ENCODE results near the gene SAMM50.

SAMM50 gene

DNA sequence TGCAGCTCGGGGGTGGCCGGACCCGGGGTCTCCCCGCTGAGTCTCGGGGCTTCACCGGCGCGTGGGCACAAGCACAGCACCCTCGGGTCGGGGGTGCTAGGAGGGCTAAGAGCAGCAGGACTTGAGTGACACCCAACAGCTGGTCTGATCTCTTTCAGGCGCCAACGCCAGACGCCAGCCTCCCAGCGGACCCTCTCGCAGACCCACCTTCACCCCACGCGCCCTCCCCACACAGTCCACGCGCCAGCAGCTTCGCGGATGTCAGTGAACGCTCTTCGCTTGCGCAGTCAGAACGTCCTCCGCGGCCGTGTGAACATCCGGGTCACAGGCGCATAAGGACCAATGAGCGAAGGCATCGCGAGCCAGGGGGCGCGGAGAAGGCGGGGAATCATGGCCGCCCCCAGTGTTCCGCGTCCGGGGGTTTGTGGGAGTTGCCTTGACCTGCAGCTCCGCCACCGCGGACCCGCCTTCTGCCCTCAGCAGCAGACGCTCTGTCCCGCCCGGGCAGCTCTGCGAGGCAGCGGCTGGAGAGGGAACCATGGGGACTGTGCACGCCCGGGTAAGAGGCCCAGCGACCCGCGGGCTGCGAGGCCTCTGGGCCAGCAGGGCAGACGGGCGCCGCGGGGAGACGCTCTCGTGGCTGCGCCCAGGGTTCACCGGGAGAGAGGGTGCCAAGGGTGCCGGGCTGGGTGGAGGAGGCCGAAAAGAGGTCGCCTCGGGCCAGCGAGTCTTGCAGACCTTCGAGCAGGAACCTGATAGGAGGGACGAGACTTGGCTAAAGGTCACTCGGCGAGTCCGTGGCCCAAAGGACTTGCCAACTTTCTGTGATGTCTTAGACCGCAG is at the start of gene SAMM50:
TSS of gene SAMM50 (plus strand) at position 403 of the 843 bp plus-strand sequence. CDS start at position 539, 136 bp downstream.
- DNase-seq: peak; percentile 65 to 81

DNA sequence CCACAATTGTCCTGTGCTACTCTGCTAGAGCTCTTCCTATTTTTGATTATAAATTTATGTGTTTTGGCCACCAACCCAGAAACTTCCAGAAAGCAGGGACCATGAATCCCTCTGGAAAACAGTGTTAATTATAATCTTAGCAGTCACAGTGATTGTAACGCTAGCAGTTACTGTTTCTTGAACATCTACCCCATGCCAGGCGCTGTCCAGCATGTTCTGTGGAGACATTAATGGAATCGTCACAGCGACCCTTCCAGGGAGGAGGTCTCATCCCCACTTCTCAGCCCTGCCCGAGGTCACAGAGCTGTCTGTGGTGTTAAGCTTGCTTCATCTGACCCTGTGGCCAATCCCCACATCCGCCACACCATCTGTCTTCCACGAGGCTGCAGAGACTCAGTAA is 49.6 kb upstream of the SAMM50 start:
- DNase-seq: no peak

GRCh38 chr22:43909708-43910107 is 45.5 kb upstream of the SAMM50 start:
- no peak for DNase-seq

- DNase-seq: no peak
Observed at GRCh38 chr22:43910178-43910695, 45.0 kb upstream of the SAMM50 start.

GRCh38 chr22:43911351-43911750 is 43.9 kb upstream of the SAMM50 start:
- no peak for DNase-seq

GRCh38 chr22:43917521-43917920 is 37.7 kb upstream of the SAMM50 start:
- DNase-seq: no peak

GRCh38 chr22:43919106-43919973 is 35.9 kb upstream of the SAMM50 start:
- no peak for DNase-seq

DNA sequence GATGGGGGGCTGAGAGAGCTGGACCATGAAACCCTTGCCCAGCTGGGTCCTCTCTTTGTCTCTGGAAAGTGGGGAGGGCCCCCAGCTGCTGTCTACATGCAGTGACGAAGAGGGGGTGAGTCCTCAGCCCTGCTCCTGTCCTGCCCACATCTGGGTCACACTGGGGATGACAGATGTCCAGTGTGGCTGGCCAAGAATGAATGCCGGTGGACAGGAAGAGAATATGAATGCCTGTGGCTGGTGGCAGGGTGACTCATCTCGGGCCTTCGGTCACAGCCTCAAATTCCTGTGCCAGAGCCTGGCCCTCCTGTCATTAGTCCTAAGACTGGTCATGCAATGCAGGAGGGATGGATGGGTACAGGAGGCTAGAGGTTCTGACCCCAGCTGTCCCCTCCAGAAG is 33.9 kb upstream of the SAMM50 start:
- no peak for DNase-seq

GRCh38 chr22:43922123-43922522 is 33.1 kb upstream of the SAMM50 start:
- no peak for DNase-seq

DNA sequence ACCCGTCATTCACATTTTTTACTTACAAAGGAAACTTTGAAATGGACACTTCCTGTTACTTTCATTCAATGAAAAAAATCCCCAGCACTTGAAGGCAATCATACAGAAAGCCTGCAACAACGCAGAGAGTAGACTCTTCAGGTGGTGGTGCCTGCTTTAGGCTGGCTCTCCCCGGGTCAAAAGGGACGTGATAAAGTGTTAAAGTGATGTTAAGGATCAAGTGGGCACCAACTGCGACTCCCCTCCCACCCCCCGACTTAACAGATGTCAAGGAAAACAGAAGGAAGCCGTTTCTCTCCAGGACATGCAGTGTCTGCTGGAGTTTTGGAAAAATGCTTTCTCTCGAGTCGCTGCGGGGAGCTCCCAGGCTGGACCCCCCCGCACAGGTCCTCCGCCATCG is 32.1 kb upstream of the SAMM50 start:
- DNase-seq: no peak

GRCh38 chr22:43923631-43924464 is 31.4 kb upstream of the SAMM50 start, which contains the start of gene PNPLA3:
Gene PNPLA3 (plus strand): TSS chr22:43923805. CDS start chr22:43923912, 107 bp downstream.
- peak in 1 of 2 donors; percentile 31 for DNase-seq

DNA sequence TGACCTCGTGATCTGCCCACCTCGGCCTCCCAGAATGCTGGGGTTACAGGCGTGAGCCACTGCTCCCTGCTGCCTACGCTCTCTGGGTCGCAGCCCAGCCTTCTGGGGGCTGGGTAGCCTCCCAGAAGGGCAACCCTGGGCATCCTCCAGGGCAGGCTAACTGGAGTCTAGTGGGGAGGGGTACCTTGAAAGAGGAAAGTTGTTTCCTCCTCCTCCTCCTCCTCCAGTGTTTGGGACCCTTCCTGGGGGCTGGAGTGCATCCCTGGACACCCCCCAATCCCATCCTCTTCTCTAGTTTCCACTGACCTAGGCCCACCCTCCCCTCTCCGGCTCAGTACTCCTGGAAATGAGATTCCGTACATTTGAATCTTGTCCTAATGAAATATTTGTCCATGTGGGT is 30.4 kb upstream of the SAMM50 start:
- no peak for DNase-seq

GRCh38 chr22:43925433-43926348 is 29.6 kb upstream of the SAMM50 start:
- DNase-seq: no peak

DNA sequence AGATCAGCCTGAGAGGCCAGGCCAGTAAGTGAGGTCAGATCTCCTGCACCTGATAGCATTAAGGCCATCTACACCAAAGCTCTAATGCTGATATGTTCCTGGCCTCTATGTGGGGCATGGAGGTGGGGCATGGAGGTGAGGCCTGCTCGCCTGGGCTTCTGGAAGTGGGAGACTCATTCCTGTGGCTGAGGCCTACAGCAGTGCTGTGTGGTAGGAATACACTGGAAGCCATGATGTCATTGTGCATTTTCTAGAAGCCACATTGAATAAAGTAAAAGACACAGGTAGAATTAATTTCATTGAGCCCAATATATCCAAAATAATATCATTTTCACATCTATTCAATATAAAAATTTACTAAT is 28.9 kb upstream of the SAMM50 start:
- no peak for DNase-seq

GRCh38 chr22:43928468-43928867 is 26.8 kb upstream of the SAMM50 start:
- DNase-seq: no peak

DNA sequence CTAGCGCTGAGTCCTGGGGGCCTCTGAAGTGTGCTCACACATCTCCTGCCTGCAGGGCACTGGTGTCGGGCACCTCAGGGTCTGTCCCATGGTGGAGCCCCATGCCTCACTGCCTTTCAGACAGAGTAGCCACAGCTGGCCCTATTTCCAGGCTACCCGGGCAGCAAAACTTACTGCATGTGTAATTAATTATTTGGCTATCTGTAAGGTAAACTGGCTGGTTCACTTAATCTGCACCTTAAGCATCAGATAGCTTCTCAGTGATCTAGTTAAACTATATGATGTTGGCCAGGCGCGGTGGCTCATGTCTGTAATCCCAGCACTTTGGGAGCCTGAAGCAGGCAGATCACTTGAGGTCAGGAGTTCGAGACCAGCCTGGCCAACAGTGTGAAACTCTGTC is 26.3 kb upstream of the SAMM50 start:
- DNase-seq: no peak

- DNase-seq: no peak
Observed at GRCh38 chr22:43931771-43932170, 23.5 kb upstream of the SAMM50 start.

GRCh38 chr22:43941449-43941848 is 13.8 kb upstream of the SAMM50 start:
- no peak for DNase-seq

GRCh38 chr22:43944670-43945430 is 10.4 kb upstream of the SAMM50 start:
- no peak for DNase-seq

DNA sequence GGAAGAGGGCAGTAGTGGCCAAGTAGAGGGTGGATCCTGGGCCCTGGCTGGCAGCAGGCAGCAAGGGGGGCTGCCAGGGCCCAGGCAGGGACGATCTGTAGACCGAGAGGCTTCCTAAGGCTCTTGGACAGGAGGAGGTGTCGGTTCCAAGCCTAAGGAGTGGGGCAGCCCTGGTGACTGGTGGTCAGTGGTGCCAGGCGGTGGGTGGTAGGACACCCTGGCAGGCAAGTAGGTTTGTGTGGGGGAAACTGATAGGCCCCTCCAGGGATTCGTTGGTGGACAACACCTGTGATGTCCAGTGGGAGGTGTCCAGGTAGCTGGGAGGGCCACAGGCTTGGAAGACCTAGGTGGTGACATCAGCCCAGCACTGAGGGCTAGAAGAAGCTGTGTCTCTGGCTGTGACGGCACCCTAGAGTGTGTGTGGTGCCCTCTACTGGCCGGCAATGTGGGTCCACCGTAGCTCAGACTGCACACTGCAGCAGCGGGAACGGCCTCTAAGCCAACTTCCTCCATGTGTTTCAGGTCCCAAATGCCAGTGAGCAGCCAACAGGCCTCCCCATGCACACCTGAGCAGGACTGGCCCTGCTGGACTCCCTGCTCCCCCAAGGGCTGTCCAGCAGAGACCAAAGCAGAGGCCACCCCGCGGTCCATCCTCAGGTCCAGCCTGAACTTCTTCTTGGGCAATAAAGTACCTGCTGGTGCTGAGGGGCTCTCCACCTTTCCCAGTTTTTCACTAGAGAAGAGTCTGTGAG is 9.4 kb upstream of the SAMM50 start:
- DNase-seq: peak; percentile 25 to 33
